Renal cortical epithelial cell (primary cell): ENCODE data around the gene PREX1. TPM values are rescaled to one million over a fixed set of nuclear protein-coding genes. Genes with fewer than 3 reads are reported as not detected.
A peak's percentile ranks its signal among the peaks of the same experiment; 100 is the strongest.
"Not testable (repeated sequence)": the region's sequence is repeated elsewhere in the genome, so short reads cannot be mapped to it uniquely, and the experiment has no call there.

Experiments
- DNase-seq: peaks from one replicate; pipeline ENCODE4 v3.0.0-alpha.2; 2011; ENCODE audit warnings: low read depth
- total RNA-seq: library from RNA; depleted of rRNA; stranded (reverse); fragments of >200 nt; gene quantifications from 2 replicates; pipeline ENCODE4 v1.2.3, GENCODE V29; 2014

The PREX1 gene, protein sequence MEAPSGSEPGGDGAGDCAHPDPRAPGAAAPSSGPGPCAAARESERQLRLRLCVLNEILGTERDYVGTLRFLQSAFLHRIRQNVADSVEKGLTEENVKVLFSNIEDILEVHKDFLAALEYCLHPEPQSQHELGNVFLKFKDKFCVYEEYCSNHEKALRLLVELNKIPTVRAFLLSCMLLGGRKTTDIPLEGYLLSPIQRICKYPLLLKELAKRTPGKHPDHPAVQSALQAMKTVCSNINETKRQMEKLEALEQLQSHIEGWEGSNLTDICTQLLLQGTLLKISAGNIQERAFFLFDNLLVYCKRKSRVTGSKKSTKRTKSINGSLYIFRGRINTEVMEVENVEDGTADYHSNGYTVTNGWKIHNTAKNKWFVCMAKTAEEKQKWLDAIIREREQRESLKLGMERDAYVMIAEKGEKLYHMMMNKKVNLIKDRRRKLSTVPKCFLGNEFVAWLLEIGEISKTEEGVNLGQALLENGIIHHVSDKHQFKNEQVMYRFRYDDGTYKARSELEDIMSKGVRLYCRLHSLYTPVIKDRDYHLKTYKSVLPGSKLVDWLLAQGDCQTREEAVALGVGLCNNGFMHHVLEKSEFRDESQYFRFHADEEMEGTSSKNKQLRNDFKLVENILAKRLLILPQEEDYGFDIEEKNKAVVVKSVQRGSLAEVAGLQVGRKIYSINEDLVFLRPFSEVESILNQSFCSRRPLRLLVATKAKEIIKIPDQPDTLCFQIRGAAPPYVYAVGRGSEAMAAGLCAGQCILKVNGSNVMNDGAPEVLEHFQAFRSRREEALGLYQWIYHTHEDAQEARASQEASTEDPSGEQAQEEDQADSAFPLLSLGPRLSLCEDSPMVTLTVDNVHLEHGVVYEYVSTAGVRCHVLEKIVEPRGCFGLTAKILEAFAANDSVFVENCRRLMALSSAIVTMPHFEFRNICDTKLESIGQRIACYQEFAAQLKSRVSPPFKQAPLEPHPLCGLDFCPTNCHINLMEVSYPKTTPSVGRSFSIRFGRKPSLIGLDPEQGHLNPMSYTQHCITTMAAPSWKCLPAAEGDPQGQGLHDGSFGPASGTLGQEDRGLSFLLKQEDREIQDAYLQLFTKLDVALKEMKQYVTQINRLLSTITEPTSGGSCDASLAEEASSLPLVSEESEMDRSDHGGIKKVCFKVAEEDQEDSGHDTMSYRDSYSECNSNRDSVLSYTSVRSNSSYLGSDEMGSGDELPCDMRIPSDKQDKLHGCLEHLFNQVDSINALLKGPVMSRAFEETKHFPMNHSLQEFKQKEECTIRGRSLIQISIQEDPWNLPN (N-terminal part only)
- total RNA-seq, result under 0.01 and 1.5 TPM in 2 replicates

DNA sequence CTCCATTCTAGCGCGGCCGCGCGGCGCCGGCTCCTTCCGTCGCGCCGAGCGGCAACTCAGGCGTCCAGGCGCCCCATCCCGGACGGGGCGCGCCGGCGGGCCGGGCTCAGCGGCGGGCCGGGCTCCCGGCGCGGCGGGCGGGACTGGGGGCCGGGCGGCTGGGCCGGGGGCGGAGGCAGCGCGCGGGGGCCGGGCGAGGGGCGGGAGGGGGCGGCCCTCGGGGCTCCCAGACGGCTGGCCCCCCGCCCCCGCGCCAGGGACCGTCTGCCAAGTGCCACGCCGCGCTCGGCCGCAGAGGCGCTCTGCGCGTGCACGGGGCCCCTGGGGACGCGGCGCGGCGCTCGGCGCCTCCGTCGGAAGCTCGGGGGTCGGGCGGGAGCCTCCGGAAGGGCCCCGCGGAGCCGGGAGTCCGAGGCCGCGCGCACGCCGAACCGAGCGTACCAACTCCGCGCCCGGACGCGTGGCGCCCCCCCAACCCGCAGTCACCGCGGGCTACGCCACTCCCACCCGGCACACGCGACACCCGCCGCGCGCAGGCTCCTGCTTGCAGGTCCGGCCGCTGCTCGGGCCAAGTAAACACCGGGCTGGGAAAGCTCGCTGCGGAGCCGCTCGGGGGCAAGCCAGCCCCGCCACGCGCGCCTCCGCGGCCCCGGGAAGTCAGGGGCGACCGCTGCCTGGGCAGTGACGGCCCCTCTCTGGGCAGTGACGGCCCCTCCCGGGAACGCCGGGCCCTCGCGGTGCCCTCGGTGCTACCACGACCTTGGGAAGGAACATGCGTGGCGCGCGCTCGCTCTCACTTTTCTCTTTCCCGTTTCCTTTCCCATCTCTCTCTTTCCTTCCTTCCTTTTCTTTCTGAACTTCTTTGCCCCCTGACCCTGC is at the start of gene PREX1:
Gene PREX1 (minus strand): TSS at position 145 of the 879 bp plus-strand sequence. CDS start 139 bp downstream, at position 6.
- no peak for DNase-seq

DNA sequence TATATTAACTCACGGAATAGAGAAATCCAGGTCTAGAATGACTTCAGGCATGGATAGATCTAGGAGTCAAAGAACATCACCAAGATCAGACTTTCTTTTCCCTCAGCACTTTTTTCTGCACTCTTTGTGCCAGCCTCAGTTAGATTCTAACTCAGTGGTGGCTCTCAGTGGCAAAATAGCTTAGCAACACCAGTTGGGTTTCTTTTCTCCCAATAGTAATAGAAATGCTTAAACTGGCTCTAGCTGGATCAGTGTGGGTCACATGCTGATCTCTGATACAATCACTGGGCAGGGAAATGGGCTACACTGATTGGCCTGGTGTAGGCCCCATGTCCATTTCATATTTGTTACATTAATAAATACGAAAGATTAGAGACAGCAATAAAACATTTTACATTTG is 49.5 kb upstream of the PREX1 start:
- DNase-seq, result peak; percentile 38

DNA sequence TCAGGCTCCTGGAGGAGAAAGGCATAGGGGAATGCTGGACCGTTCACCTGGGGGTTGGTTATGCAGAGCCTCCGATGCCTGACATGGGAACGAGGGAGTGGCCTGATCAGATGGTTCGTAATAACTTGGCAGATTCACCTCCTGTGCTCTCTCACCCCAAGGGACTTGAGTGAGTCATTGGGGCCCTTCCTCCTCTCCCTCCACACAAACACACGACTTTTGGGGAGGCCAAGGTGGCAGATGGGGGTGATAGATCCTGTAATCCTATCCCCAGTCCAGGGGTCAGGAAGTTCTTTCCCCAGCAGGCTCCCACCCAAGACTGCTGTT is 48.1 kb upstream of the PREX1 start:
- no peak for DNase-seq

DNA sequence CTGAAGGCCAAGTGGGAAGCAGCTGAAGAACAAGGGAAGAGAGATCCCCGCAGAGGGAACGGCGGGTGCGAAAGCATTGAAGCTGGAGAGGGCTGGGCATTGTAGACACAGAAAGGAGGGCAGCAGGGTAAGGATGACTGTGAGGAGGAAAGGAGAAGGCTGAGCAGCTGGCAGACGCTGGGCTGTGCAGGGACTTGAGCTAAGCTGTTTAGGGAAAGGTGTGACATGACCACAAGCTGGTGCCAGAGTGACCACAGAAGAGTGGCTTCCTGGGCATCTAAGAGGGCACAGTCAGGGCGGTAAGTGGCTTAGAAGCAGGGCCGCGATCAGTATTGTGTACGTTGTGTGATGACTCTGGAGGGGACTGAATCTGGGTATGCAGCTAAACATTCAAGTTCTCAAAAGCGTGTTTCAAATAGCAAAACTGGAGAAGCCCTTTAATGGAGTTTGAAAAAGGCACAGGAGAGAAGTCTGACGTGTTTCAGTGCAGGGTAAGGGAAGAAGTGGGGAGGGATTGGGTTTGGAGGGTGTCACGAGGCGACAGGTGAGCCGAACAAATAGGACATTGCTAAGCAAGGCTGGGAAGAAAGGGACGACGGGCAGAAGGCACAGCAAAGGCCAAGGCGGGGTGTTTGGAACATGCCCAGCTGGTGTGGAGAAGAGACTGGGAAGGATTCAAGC is 47.6 kb upstream of the PREX1 start:
- DNase-seq, result no peak

DNA sequence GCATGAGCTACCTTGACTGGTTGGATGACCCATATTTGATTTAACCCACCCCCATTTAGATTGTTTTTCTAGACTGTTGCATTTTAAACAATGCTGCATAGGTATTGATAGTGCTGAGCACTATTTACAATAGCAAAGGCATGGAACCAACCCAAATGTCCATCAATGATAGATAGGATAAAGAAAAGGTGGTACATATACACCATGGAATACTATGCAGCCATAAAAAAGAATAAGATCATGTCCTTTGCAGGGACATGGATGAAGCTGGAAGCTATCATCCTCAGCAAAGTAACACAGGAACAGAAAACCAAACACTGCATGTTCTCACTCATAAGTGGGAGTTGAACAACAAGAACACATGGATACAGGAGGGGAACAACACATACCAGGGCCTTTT is 41.6 kb upstream of the PREX1 start:
- not testable (repeated sequence) for DNase-seq

DNA sequence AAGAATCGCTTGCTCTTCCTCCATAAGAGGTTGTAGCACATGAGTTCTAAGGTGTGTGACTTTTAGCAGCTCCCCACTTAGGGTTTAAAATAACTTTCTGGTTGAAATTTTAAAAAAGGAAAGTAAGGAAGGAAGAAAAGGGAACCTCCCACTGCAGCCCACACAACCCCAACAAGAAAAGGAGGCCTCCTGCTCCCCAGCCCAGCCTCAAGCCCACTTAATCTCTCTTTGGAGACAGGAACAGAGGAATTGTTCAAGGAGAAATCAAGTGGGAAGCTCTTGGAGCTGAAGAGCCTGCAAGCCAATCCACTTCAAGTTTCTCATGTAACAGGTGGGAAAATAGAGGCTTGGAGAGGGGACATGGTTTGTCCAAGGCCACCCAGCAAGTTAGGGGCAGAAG is 39.1 kb upstream of the PREX1 start:
- DNase-seq, result no peak

DNA sequence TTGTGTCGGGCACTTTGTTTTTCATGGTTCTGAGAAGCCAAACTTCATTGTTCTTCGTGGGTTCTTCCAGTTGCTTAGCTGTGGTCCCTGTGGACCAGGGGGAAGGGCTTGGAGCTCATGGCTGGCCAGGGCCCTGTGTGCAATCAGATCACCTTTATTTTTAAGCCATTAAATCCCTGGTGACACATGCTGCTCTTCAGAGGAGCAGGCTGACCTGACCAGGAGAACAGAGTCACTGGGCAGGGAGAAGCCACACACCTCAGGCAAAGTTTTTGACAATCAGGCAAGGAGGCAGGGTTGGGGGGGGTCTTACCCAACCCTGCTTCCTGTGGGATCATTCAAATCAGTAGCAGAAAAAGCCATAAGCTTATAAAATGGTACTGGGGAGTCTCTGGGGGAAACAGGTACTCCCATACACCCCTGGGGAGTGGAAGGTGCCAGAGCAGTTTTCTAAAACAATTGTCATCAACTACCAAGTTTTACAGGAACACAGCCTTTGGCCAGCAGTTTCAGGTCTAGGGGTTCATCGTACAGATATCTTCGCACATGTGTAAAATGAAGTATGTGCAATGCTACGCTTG is 37.0 kb upstream of the PREX1 start:
- DNase-seq, result no peak

DNA sequence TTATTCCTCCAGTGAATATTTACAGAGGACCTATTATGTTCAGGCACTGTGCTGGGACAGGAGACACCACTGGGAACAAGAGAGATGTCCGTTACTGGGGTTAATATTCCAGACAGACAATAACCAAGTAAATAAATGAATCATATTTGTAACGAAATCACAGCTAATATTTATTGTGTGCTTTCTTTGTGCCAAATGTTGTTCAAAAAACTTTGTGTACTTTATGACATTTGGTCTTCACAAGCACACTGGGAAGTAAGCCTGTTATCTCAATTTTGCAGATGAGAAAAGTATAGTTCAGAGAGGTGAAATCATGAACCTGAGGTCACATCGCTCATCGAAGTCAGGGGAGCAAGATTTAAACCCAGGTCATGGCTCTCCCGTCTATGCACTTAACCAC is 36.5 kb upstream of the PREX1 start:
- no peak for DNase-seq

DNA sequence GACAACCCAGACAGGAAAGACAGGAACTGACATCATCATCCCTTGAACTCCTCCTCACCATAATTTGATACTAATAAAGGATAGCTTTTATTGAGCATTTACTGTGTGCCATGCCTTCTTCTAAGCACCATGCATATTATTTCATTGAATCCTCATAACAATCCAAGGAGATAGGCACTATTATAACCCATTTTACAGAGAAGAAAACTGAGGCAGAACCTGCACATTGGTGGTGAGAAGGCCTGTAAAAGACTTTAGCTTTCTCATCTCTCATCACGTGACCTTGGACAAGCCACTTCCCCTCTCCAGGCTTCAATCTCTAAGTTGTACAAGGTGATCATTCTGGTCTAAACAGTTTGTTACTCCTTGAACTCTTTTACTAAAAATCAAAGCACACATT is 34.5 kb upstream of the PREX1 start:
- no peak for DNase-seq

DNA sequence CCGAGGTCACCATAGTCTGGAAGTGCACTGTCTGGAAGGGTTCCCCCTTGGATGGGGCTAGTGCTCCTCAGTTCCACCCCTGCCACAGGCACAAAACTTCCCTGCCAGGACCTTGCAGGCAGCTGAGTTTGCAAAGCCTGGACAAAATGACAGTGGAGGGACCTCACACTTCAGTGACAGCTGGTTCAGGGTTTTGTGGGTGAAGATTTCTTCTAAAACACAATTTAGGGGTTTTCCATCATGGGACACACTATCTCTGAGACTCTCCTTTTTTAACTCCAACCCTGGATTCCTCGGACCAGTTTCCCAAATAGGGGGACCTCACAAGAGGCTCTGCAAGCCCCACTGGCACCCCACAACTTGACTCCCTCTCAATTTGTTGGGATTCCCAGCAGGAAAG is 33.6 kb upstream of the PREX1 start:
- no peak for DNase-seq

DNA sequence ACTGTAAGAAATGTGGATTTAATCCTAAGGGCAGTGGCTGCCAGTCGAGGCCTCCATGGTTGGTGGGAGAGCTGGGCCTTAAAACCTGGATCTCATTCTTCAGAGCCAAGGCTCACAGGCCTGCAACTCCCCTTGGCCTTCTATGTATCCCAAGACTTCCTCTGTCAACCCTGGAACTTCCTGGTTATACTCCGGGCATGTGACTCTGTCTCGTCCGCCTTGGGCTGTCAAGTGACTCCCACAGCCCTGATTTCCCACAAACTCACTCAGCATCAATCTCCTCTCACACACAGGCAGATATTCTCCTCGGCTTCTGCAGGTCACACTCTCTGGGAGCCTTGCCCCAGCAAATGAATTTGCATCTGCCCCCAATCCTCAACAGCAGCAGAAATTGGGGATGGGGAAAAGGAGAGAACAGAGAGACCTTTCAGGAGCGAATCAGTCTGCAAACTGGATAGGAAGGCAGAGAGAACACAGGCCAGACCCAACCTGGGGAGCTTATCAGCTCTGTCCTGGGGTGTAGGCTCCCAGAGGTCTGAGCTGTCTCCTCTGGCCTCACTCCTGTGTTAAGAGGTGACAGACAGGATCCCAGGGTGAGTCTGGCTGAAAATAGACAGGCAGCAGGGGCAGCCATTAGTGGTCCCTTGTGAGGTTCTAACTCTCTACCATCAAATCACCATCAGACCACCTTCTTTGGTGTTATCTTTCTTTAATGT is 30.4 kb upstream of the PREX1 start:
- DNase-seq, result no peak

DNA sequence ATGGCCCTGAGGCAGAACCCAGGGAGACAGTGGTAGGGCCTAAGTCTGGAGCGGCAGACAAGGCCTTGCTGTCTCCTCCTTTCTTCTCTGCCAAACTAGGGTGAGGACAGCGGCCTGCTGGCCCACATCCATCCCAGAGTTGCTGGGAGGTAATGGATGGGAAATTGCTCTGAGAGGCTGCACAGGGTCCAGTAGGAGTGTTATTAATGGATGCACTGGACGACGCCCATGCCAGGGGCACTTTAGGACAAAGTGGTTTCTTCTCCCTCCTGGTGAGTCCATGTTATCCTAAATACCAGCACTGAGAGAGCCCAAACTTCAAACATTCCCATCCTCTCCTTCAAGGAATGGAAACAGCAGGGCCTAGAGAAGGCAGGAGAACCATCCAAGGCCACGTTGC is 28.3 kb upstream of the PREX1 start:
- DNase-seq, result no peak

DNA sequence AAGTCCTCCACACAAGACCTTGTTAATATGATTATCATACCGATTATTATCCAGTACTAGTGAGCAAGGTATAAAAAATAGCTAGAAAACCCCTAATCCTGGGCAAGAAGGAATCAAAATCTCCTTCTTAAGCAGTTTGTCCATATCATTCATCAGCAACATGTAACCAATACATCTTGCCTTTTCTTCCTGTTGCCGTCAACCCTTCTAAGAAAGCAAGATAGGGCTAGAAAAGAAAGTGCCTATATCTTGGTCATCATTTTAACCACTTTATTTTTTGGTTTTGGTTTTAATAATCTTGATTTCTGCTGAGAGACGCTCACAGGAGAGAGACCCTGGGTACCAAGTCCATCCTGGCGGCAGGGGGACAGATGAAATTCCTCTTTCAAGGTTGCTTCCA is 27.2 kb upstream of the PREX1 start:
- no peak for DNase-seq

DNA sequence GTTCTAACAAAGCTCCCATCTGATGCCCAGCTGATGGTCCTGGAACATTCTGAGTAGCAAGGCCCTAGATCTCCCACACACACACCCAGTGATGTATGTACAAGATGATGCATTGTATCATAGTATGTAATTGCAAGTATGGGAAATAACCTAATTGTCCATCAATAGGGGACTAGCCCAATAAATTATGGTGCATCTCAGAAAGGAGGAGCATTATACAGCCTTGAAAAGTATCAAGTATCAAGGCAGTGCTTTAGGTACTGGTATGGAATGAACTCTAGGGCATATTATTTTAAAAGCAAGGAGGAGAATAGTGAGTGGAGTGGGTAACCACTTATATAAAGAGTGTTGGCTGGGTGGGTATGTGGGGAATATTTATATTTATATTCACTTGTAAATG is 24.8 kb upstream of the PREX1 start:
- no peak for DNase-seq

DNA sequence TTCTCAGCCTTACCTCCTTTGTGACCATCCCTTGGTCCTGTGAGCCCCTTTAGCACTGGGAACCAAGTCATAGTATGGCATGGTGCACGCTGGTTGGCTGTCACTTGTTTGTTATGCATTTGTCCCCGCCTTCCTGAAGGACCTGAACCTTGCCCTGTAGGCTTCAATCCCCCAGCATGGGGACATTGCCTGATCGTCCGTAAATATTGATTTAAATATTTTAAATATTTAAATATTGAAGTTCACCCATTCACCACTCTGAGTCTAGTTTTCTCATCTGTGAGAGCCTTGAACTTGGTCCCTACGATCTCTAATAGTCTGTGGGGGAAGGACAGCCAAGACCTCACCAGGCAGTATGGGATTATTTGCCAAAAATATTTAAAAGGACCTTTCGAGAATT is 23.8 kb upstream of the PREX1 start:
- DNase-seq, result no peak

DNA sequence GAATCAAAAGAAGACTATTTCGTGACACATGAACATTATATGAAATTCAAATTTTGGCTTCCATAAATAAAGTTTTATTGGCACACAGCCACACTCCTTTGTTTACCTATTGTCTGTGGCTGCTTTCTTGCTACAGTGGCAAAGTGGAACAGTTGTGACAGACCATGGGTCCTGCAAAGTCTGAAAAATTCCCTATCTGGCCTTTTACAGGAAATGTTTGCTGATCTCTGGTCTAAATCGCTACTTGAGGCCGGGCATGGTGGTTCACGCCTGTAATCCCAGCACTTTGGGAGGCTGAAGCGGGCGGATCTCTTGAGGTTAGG is 23.1 kb upstream of the PREX1 start:
- DNase-seq, result no peak

DNA sequence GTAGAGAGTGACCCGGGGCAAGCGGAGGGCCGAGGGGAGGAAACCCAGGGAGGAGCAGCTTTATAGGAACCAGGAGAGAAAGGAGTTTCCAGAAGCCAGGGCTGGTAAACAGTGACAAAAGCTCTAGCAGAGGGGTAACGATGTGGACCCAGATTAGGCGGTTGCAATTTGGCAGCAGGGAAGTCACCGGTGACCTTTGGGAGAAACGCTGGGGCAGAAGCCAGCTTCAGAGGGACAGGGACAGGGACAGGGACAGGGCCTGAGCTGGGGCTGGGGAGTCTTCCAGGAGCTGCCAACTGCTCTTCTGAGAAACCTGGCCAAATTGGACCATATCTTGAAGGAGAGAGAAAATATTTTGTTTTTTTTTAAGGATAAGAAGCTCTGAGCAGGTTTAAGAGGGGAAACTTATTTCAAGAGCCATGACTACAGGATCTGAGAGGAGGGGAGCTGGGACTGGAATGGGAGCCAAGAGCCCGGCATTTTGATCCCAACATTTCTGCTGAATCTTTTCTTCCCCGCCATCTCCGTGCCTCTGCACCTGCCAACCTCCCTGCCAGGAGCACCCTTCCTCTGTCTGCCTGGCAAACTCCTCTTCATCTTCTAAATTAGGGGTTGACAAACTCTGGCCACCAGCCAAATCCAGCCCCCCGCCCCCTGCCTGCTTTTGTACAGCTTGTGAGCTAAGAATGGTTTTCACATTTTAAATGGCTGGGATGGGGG is 22.6 kb upstream of the PREX1 start:
- DNase-seq, result no peak

DNA sequence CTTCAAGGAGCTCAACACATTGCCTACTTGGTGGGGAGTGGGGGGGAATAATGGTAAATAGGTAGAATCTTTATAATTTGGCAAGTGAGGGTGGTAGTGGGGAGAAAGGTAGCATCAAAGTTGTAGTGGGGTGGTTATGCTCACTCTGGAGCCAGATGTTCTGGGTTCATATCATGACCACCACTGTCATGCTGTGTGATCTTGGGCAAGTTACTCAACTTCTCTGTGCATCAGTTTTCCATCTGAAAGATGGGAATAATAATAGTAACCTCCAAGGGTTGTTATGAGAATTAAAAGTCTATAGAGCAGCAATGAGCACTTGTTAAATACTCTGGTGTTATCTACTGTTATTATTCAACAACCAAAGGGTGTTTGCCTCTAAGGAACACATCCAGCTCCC is 22.0 kb upstream of the PREX1 start:
- no peak for DNase-seq

DNA sequence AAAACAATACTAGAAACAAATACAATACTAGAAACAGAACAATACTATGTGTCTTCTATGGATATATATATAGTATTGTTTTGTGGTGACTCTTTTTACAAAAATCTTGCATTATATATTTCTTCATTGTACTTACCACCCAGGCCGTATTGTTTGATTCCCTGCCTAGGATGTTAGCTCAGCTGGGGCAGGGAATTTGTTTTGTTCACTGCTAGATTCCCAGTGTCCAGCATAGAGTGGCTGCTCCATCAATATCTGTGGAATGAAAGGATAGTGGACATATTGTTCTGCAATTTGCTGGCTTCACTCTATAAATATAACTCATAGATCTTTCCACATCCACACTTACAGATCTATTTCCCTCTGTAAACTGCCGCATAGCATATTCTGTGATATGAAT is 21.5 kb upstream of the PREX1 start:
- no peak for DNase-seq
